Raji (cell line): ENCODE results near the gene ATP1A3.

Source experiments
- POLR2A ChIP-seq: IDR thresholded peaks from 2 replicates; pipeline ENCODE4 v1.6.1; 2011; ENCODE audit warnings: low read depth, low read length, control low read depth; ENCODE audit not compliant: insufficient read depth

ATP1A3 gene

GRCh38 chr19:41930926-41931592 is 63.0 kb downstream of the ATP1A3 start:
- TF ChIP-seq POLR2A: 0 out of 2 replicates have a peak, but pooled peaks have one; percentile 13

- no peak for TF ChIP-seq POLR2A
These were observed 63.7 kb downstream of the ATP1A3 start for GRCh38 chr19:41930322-41930722.

GRCh38 chr19:41929536-41930071 is 64.4 kb downstream of the ATP1A3 start:
- no peak for TF ChIP-seq POLR2A

GRCh38 chr19:41928754-41929535 is 65.1 kb downstream of the ATP1A3 start:
- peak; percentile 90 for TF ChIP-seq POLR2A

GRCh38 chr19:41928221-41928683 is 65.8 kb downstream of the ATP1A3 start, which contains the start of gene ERFL:
ERFL (minus strand) TSS chr19:41928449; CDS start chr19:41912919, 15,530 bp downstream.
- TF ChIP-seq POLR2A: peak; percentile 55

- TF ChIP-seq POLR2A: no peak
These were observed 66.4 kb downstream of the ATP1A3 start for GRCh38 chr19:41927497-41928192.

GRCh38 chr19:41926763-41927496 is 67.1 kb downstream of the ATP1A3 start:
- TF ChIP-seq POLR2A: no peak

GRCh38 chr19:41926028-41926762 is 67.8 kb downstream of the ATP1A3 start:
- TF ChIP-seq POLR2A: no peak

GRCh38 chr19:41925208-41926003 is 68.6 kb downstream of the ATP1A3 start:
- no peak for TF ChIP-seq POLR2A

- no peak for TF ChIP-seq POLR2A
These were observed 69.6 kb downstream of the ATP1A3 start for GRCh38 chr19:41924151-41925145.

- TF ChIP-seq POLR2A: no peak
These were observed 70.8 kb downstream of the ATP1A3 start for GRCh38 chr19:41923045-41923788.

- TF ChIP-seq POLR2A: no peak
These were observed 71.4 kb downstream of the ATP1A3 start for GRCh38 chr19:41922585-41922984.
